KMS-11 (cell line): ENCODE results near the gene RASGRP1.

Experiments
- H2AFZ ChIP-seq: fragments of 200-600 bp; sonication (generic); 2 replicates; pipeline ENCODE4 v1.6.1; 2016; ENCODE audit warnings: antibody characterized with exemption, mixed run types, low read depth
- H3K27ac ChIP-seq: fragments of 200-600 bp; sonication (generic); 2 replicates; pipeline ENCODE4 v1.6.1; 2016; ENCODE audit warnings: mild to moderate bottlenecking, mixed run types
- H3K27me3 ChIP-seq: fragments of 200-600 bp; sonication (generic); 2 replicates; pipeline ENCODE4 v1.6.1; 2017; ENCODE audit warnings: mild to moderate bottlenecking, low read depth, mixed run types, moderate library complexity; ENCODE audit not compliant: insufficient read depth
- H3K36me3 ChIP-seq: fragments of 200-600 bp; sonication (generic); 2 replicates; pipeline ENCODE4 v1.6.1; 2017; ENCODE audit warnings: mild to moderate bottlenecking, mixed run types; ENCODE audit not compliant: insufficient read depth
- H3K4me1 ChIP-seq: fragments of 200-600 bp; sonication (generic); 2 replicates; pipeline ENCODE4 v1.6.1; 2016; ENCODE audit warnings: mild to moderate bottlenecking, low read depth, mixed run types; ENCODE audit not compliant: poor library complexity, severe bottlenecking
- H3K4me2 ChIP-seq: fragments of 200-600 bp; sonication (generic); 2 replicates; pipeline ENCODE4 v1.7.0; 2016; ENCODE audit warnings: mild to moderate bottlenecking, mixed run types
- H3K4me3 ChIP-seq: fragments of 200-600 bp; sonication (generic); IDR thresholded peaks from 2 replicates; pipeline ENCODE4 v1.6.1; 2017; ENCODE audit warnings: low read depth, low read length, mixed read lengths; ENCODE audit not compliant: insufficient read depth
- H3K79me2 ChIP-seq: fragments of 200-600 bp; sonication (generic); 2 replicates; pipeline ENCODE4 v1.6.1; 2016; ENCODE audit warnings: low read depth, mixed run types; ENCODE audit not compliant: insufficient read depth
- H3K9ac ChIP-seq: fragments of 200-600 bp; sonication (generic); 2 replicates; pipeline ENCODE4 v1.6.1; 2016; ENCODE audit warnings: mild to moderate bottlenecking, mixed run types
- H4K20me1 ChIP-seq: fragments of 200-600 bp; sonication (generic); 2 replicates; pipeline ENCODE4 v1.6.1; 2016; ENCODE audit warnings: mild to moderate bottlenecking, mixed run types; ENCODE audit not compliant: insufficient read depth
- TF ChIP-seq, protein P1 (sequence below): fragments of 200-600 bp; sonication (generic); conservative IDR thresholded peaks from 2 replicates; pipeline ENCODE4 v1.6.1; 2017; ENCODE audit warnings: low read depth, mild to moderate bottlenecking, antibody characterized with exemption, low read length, moderate library complexity, mixed read lengths

Gene RASGRP1

DNA sequence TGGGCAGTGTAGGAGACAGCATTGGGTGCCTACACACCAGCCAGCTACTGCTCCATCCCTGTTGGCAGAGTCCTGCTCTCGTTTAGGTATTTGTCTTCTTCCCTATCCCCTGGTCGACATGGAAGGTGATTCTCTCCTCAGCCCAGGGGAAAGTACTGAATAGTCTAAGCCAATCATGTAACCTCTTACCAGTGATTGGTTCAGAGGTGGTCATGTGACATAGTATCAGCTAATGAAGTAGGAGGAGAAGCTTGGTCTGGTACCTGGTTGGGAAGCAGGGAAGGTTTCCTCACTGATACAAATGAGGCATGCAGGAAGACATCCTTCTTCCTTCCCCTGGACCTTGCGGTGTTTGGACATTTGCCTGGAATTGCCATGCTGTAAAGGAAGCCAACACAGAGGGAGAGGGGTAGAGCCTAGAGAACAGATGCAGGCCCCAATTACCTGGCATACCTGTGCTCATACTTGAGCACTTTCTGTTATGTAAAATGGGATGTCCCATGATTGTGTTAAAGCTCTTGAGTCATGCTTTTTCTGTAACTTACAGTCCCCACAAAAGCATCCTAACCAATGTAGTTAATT lies 32.7 kb upstream of the RASGRP1 start:
- Histone ChIP-seq H3K4me2 (no peak overlapping the region), H3K36me3 (no peaks in the 10 kb centered on the region), H3K9ac (no peak overlapping the region), H4K20me1 (no peaks in the 10 kb centered on the region), H3K27ac (no peak overlapping the region), H3K4me3 (no peak overlapping the region), H3K79me2 (no peaks in the 10 kb centered on the region), H3K27me3 (no peaks in the 10 kb centered on the region), H3K4me1 (no peaks in the 10 kb centered on the region), H2AFZ (no peak overlapping the region)
- TF ChIP-seq, protein P1, sequence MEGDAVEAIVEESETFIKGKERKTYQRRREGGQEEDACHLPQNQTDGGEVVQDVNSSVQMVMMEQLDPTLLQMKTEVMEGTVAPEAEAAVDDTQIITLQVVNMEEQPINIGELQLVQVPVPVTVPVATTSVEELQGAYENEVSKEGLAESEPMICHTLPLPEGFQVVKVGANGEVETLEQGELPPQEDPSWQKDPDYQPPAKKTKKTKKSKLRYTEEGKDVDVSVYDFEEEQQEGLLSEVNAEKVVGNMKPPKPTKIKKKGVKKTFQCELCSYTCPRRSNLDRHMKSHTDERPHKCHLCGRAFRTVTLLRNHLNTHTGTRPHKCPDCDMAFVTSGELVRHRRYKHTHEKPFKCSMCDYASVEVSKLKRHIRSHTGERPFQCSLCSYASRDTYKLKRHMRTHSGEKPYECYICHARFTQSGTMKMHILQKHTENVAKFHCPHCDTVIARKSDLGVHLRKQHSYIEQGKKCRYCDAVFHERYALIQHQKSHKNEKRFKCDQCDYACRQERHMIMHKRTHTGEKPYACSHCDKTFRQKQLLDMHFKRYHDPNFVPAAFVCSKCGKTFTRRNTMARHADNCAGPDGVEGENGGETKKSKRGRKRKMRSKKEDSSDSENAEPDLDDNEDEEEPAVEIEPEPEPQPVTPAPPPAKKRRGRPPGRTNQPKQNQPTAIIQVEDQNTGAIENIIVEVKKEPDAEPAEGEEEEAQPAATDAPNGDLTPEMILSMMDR, result no peak

DNA sequence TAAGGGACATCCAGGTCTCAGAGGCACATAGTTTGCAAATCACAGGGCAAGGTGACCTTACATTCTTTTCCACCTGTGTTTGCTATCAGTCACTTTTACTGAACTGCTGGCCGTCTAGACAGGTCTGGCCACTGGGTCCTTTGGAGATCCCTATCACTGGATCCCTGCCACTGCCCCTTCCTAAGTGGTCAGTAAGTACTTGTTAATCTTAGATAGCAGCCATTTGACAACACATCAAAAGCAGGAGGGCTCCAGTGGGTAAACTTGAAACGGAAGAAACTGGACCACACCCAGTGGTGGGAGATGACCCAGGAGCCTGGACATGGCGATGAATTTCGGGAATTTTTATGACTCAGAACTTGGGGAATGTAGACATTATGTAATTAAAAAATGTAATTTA lies 28.9 kb upstream of the RASGRP1 start:
- no peak overlapping the region for H3K4me3 ChIP-seq
- no peak overlapping the region for H3K9ac ChIP-seq
- no peak overlapping the region for H3K27ac ChIP-seq
- H4K20me1 ChIP-seq, result no peaks in the 10 kb centered on the region
- H3K27me3 ChIP-seq, result no peaks in the 10 kb centered on the region
- H3K36me3 ChIP-seq, result no peaks in the 10 kb centered on the region
- H2AFZ ChIP-seq, result no peak overlapping the region
- no peaks in the 10 kb centered on the region for H3K4me1 ChIP-seq
- H3K4me2 ChIP-seq, result no peak overlapping the region
- TF ChIP-seq, protein P1, result no peak
- H3K79me2 ChIP-seq, result no peaks in the 10 kb centered on the region

DNA sequence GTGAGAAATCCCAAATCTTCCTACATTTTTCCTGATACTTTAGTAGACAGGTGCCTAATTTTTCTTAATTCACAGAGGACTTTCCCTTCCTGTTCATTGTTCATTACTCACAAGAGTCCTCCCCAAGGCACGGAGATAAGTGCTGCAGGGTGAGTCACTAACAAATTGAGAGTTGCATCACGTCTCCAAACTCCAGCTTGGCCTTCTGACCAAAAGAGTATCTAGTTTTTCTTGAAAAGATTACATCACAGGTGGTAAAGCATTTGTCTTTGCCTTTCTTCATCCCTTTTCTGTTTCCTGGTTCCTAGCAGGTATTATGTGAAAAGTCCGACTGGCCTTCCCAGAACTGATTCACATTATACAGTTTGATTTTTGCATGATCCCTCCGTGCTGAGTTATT lies 24.9 kb upstream of the RASGRP1 start:
- Histone ChIP-seq H3K4me3 (no peak overlapping the region), H3K79me2 (no peaks in the 10 kb centered on the region), H3K27ac (no peak overlapping the region), H4K20me1 (no peaks in the 10 kb centered on the region), H3K9ac (no peak overlapping the region), H2AFZ (no peak overlapping the region), H3K4me1 (peaks cover 6% of the 10 kb centered on the region), H3K4me2 (no peak overlapping the region), H3K36me3 (no peaks in the 10 kb centered on the region), H3K27me3 (no peaks in the 10 kb centered on the region)
- TF ChIP-seq, protein P1, result no peak

DNA sequence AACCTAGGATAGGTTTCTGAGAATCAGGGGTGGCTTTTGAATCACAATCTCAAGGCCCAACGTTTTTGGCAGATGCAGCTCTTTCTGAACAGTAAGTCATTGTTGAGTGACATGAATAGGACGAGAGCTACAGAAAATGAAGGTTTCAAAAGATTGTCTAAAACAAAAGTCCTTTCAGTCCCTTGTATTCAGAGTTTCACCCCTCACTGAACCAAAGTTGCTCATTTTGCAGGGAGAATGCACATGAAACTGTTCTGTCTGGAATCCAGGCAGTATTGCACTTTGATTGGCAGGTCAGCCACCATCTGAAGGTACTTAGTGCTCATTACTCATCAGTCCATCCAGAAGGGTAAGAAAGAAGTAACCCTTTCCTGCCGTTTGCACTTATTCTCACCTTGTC lies 24.1 kb upstream of the RASGRP1 start:
- H2AFZ ChIP-seq, result no peak overlapping the region
- no peaks in the 10 kb centered on the region for H3K79me2 ChIP-seq
- no peaks in the 10 kb centered on the region for H4K20me1 ChIP-seq
- H3K36me3 ChIP-seq, result no peaks in the 10 kb centered on the region
- H3K27ac ChIP-seq, result no peak overlapping the region
- TF ChIP-seq, protein P1, result no peak
- H3K4me1 ChIP-seq, result peaks cover 6% of the 10 kb centered on the region
- H3K9ac ChIP-seq, result no peak overlapping the region
- no peak overlapping the region for H3K4me3 ChIP-seq
- no peaks in the 10 kb centered on the region for H3K27me3 ChIP-seq
- H3K4me2 ChIP-seq, result no peak overlapping the region
